GM19395 (cell line): Measurements from ENCODE around the gene PKNOX2.

Source experiments
- ATAC-seq: cut with Tn5 transposase; IDR thresholded peaks from one replicate; pipeline ENCODE4 v1.9.1; 2021; ENCODE audit warnings: mild to moderate bottlenecking, moderate library complexity; ENCODE audit not compliant: unreplicated experiment

The PKNOX2 gene

GRCh38 chr11:125333354-125334073 lies 169.0 kb downstream of the PKNOX2 start:
- ATAC-seq, result no peak

DNA sequence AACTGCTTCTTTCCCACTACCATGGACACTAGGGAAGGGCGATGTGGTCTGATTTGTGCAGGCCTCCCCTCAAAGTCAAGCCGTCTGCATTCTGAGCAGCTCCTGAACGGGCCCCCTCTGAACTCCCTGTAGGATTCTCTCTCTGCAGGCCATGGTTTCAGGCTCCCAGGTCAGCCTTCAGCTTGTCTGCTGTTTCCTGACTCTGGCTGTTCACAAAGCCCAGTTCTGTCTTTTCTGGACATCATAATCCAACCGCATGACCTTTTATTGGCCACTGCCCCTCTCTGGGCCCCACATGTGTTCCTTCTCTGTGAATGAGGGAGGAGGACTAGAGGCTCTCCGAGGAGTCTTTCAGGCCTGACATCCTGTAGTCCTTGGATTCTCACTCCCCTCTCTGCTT lies 170.6 kb downstream of the PKNOX2 start:
- no peak for ATAC-seq

DNA sequence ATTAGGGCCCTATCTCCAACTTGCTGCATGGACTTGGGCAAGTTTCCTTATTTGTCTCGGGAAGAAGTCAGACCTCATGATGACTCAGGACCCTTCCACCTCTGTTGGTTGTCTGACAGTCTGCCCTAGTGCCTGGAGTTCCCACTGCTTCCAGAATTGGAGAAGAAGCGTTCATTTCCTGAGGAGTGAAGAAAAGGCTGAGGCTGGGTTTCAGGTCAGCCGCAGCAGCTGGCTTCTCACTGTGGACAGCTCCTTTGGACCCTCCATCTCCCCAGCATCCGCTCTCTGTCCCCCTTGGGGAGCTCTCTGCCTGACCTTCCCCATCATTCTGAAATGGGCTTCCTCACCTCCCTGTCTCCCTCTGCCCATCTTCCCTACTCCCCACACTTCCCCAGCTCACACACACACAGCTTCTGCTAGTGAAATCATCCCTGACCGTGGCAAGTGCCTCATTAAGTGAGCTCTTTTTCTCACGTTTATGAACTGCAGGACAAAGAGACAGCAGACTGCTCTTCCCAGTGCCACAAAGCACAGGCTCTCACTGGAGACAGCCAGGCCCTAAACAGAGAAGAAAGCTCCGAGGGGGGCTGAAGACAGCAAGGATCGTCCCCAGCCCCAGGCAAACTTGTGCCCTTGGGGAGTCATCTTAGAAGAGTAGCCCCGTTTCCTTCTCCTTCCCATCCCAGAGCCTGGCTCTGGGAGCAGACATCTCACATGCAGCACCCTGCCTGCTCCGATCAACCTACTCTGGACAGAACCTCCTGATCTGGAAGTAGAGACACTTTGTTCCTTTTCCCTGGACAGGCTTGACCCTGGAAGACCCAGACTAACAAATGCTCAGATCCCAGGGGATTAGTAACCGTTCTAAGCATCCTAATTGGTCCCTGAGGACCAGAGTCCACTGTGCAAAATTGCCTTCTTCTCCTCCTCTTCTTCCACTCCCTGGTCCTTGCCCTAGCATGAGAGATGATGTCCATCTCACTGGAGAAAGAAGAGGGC lies 173.6 kb downstream of the PKNOX2 start:
- ATAC-seq, result no peak

- ATAC-seq, result no peak
Measured at GRCh38 chr11:125338886-125339811, 174.6 kb downstream of the PKNOX2 start.

- ATAC-seq, result no peak
Measured at GRCh38 chr11:125341676-125342075, 177.1 kb downstream of the PKNOX2 start.

DNA sequence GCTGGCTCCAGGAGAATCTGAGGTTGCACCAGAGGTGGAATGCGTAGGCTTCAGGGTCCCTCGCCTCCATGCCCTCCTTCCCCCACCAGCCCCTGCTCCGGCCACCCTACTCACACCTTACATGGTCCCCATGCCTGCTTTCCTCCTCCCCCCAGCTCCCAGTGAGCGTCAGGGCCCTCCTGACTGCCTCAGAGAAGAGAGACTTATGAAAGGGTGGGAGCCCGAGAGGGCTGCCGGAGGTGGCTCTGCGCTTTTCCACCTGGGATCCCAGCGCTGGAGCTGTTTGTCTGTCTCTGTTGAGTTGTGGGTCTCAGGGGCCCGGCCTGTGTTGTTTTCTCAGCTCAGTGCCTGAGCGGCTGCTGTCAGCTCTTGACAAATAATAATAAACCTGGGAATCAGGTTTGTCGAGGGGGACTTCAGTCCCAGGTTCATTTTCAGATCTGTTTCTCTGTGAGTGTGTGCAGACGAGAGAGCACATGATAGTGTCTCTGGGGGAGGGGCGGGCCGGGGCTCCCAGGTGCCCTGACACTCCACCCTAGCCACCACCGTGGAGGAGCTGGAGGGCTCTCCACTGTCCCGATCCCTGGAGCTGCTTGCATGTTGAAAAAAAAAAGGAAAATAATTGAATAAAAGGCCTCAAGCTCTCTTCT lies 177.9 kb downstream of the PKNOX2 start:
- ATAC-seq, result no peak

DNA sequence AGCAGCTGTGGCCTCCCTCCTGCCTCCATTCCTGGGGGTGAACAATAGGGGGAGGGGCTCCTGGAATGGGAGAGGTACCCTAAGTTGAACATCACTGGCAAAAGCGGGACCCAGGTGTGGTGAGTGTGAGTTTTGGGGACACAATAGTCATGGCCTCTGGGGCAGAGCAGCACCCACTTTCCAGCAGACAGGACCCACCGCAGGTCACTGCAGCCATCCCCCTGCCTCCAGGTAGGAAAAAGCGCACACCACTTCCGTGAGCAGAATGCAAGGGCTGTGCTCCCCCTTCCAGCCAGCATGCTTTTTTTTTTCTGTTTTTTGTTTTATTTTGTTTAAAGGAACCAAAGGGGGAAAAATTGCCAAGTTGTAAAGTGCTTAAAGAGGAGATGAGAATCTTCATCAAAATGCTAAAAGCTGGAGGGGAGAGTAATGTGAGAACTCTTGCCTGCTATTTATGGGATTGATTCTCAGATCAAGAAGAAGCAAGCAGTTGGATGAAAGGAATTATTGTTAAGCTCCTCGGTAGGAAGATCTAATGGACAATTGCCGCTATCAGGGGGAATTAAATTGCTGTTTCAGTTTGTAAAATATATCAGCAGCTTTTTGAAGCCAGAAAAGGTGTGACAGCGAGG lies 178.7 kb downstream of the PKNOX2 start:
- ATAC-seq, result no peak

- ATAC-seq, result no peak
Measured at GRCh38 chr11:125343718-125344131, 179.2 kb downstream of the PKNOX2 start.

DNA sequence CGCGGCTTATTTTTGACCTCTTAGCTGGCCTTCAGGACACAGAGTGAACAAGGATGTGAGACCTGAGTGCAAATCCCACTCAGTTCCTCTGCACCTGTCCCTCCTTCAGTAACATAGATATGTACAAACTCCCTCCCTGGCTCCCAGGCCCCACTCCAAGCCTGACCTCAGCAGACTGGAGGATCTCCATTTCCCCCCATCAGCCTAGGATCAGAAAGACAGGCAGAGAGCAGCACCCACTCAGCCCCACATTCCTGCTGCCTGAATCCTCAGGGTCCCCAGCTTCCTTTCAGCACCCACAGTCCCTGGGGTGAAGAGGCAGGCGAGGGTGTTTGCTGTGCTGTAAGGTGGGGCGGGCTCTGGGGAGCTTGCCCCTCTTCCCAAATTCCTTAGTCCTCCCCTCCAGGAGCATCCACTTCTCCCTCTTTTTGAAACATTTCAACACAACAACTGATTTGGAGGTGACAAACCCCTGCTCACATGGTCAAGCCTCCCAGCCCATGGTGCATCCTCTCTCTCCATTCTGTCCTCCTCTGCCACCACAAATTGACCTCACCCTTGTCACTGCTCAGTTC lies 180.4 kb downstream of the PKNOX2 start:
- ATAC-seq, result no peak

- ATAC-seq, result peak; percentile 63
Measured at GRCh38 chr11:125345421-125346178, 181.0 kb downstream of the PKNOX2 start.

DNA sequence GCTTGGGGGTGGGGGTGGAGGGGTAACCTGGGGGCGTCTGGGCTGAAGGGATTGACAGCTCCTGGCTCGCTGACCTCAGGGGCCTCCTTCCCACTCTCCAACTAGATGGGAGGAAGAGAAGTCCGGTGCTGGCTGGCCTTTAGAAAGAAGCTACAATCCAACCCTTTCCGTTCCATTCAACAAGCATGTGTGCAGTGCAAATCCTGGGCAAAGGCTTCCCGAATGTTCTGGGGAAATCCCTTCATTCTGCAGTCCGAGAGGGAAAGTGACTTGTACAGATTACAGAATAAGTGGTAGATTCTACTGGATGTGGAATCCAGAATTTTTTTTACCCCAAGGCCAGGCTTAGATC lies 181.6 kb downstream of the PKNOX2 start:
- no peak for ATAC-seq

DNA sequence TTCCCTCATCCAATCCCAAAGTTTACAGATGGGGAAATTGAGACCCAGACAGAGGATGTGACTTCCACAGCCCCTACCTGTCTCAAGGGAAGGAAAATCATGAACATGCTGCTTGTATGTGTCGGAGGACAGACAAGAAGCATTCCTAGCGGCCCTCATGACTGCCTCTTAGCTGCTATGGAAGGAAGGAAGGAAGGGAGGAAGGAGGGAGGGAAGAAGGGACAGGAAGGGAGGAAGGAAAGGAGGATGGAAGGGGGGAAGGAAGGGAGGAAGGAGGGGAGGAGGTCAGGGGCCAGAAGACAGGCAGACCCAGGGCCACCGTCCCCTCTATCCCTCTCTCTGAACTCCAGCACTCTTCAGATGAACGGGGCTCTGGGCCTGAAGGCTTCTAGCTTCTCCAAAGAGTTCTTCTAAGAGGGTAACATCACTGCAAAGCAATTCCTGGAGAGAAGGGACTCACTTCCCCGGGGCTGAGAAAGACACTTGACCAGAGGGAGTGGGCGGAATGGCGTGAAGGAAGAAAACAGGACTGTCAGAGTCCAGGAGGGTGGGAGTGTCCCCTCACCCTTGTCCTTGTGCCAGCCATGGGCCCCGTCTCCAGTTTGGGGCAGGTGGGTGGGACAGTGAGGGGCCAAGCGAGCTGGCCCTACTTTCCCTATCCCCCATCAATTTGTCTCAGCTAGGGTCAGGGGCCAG lies 182.2 kb downstream of the PKNOX2 start:
- no peak for ATAC-seq

DNA sequence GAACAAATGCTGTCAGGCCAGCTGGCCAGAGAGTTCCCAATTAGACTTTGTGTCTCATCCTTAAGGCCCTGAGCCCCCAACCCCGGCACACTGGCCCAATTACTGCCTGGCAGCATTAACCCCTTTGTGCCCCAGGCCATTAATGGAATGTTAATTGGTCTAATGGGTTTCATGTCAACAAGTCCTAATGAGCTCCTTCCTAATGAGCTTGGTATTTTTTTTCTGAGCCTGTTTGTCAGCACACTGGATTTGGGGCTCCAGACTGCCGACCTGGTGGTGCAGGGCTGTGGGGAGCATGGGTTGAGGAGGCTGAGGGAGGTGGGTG lies 182.7 kb downstream of the PKNOX2 start:
- no peak for ATAC-seq

DNA sequence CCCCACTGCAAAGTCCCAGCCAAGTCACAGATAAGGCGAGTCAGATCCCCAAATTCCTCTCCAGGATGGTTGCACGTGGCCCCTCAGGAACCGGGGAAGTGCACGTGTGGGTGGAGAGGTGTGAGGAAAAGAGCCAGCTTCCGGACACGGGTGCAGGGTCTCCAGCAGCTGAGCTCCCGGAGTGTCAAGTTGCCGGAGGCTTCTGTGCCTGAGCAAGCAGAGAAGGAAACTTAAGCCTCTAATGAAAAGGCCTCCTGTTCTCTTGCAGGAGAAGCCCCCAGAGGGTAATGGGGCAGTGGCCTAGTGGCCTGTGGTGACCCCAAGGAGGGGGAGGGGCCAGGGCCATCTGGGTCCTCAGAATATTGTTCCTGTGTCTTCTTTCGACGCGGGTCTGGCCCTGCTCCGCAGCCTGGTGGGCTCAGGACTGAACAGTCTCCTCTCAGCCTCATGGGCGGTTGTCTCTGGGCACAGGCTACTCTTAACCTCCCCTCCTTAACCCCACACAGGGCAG lies 183.6 kb downstream of the PKNOX2 start:
- ATAC-seq, result no peak

DNA sequence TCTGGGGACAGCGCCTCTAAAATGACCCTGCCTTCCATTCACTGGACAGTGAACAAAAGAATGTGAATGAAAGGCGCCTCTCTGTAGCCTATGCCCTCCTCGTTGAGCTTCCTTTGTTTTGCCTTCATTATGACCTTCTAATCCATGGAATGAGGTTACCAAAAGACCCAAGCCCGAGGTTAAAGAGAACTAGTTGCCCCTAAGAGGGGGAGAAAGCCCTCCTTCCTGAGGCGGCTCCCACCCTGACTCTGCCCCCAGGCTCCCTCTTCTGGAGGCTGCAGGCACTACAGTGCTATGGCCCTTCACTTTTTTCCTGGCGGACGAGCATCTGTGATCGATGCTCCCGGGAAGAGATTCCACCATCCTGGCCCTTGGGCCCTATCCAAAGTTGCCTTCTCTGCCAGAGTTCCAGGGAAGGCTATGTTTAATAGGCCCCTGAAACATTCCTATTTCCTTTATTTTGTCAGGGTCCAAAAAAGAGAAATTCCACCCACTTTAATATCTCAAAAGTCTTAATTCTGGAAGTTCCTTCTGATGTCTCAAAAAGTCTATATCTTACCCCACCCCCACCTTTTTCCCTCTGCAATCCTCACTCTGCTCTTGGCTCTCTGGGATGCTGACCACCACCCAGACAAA lies 184.2 kb downstream of the PKNOX2 start:
- ATAC-seq, result no peak

DNA sequence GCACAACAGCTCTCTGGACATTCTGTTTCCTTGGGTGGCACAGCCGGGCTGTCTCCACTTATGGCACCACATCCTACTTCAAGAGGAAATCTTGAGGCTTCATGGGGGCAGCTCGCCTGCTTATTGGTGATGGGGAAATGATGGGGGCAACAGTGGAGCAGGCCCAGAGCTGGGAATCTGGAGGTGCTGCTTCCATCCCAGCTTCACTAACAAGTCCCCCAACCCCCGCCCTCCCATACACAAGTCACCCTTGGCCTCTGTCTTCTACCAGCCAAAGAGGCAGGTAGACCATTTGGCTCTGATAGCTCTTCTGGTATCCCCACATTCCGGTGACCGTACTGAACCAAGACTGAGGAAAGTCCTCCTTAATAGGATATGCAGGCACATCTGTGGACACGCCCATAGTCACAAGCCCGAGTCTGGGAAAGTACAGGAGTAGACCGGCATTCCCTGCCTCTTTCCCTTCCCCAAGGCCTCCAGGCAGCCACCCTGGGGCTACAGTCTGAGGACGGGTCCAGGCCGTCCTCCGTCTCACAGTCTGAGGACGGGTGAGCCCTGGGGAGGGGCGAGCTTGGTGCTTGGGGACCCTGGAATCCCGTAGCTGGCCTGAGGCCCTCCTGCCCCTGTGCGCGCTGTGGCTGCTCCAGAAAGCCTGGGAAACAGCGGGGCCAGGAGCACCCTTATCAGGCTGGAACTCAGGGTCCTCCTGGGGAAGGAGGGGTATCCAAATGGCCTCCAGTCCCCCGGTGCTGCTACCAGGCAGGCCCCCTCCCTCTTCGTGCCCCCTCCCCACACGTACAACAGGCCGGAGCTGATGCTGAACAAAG lies 185.9 kb downstream of the PKNOX2 start:
- ATAC-seq, result no peak
